ENCODE data around the gene MSLN. TPM values are rescaled to one million over a fixed set of nuclear protein-coding genes. Genes with fewer than 3 reads are reported as not detected.

Gene MSLN
- polyA plus RNA-seq, 1 of the 3 experiments (the other 2 are of a cell fraction): 0.02 TPM

DNA sequence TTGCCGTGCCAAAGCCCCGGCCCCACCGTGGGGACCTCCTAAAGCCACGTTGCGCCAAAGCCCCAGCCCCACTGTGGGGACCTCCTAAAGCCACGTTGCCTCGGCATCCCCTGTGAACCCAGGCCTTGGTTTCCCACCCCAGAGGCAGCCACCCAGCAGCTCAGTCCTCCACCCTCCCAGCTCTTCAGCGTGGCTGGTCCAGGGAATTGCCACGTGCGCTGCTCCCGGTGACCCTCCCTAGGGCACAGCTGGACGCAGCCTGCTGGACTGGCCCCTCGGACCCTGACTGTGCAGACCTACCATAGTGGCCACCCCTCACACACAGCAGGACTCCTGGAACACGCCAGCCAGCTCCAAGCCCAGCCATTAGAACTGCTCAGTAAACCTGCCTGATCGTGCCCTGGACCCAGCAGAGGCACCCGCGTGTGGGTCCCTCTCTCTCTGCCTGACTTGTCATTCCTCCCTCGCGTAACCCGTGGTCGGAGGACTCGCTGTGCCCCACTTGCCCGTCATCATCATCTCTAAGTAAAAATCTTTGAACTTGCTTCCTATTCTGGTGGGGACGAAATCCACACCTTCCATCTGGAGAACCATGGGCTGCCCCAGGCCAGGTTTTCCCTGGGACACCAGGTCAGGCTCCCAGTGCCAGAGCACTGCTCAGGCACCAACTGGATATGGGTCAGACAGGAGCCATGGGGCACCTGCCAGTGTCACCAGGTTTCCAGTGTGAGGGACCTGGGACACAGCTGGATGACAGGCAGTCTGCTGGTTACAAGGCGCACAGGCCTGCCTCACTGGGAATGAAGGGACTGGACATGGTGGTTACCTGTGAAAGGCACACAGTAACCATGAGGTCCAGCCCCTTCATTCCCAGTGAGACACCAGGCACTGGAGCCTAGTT lies 25.3 kb upstream of the MSLN start:
- H3K4me1 ChIP-seq (ENCODE audit: control insufficient read depth in 1 of 2, insufficient read depth in 2 of 2, low read depth in 1 of 2, low read length in 1 of 2): peaks cover 0 to 8% of the 10 kb centered on the region in 2 experiments; a peak in 1 of 4 replicates
- H3K4me3 ChIP-seq (ENCODE audit: low read depth in 2 of 2, low read length in 1 of 2): no peak overlapping the region
- H4K20me1 ChIP-seq (ENCODE audit: insufficient read depth): no peaks in the 10 kb centered on the region
- WGBS (ENCODE audit: low lambda C conversion rate): 98% methylated on average over 15 of the region's 25 CpGs
- H3K79me2 ChIP-seq (ENCODE audit: insufficient read depth): peaks cover 9% of the 10 kb centered on the region
- H3K9ac ChIP-seq: no peak overlapping the region
- H2AFZ ChIP-seq (ENCODE audit: low read depth): no peak overlapping the region
- H3K27me3 ChIP-seq (ENCODE audit: insufficient read depth): no peaks in the 10 kb centered on the region
- no peak overlapping the region for H3K4me2 ChIP-seq
- peaks cover 0 to 40% of the 10 kb centered on the region in 2 experiments for H3K36me3 ChIP-seq (replicated peaks in 1 of 2; ENCODE audit: control insufficient read depth in 1 of 2, insufficient read depth in 2 of 2, low read length in 1 of 2)
- no peak overlapping the region for H3K27ac ChIP-seq (ENCODE audit: low read depth in 2 of 2, low read length in 1 of 2)
- H3K9me3 ChIP-seq: no peaks in the 10 kb centered on the region
- DNase-seq: no peak
- TF ChIP-seq TCF12 (IDR thresholded peaks at IDR 0.05) (no peak), SMC3 (IDR thresholded peaks at IDR 0.05; ENCODE audit: low read depth, low read length) (no peak), RCOR1 (IDR thresholded peaks at IDR 0.05; ENCODE audit: low read length) (no peak), NRF1 (IDR thresholded peaks at IDR 0.05; ENCODE audit: low read depth, low read length) (no peak), GATA2 (CRISPR knock-in tag; IDR thresholded peaks at IDR 0.05) (no peak), YY1 (IDR thresholded peaks at IDR 0.05; ENCODE audit: low read depth) (no peak), JUND (IDR thresholded peaks at IDR 0.05) (no peak), CHD2 (IDR thresholded peaks at IDR 0.05; ENCODE audit: low read length, partially characterized antibody) (no peak), POLR2AphosphoS5 (IDR thresholded peaks at IDR 0.05; ENCODE audit: low read depth, low read length) (no peak), GABPA (IDR thresholded peaks at IDR 0.05; ENCODE audit: low read depth) (no peak), MEF2A (IDR thresholded peaks at IDR 0.05; ENCODE audit: borderline replicate concordance, low read depth) (no peak), FOXM1 (IDR thresholded peaks at IDR 0.05; ENCODE audit: low read depth) (no peak), NFIC (IDR thresholded peaks at IDR 0.05; ENCODE audit: borderline replicate concordance) (no peak), FOXJ3 (CRISPR knock-in tag; IDR thresholded peaks at IDR 0.05) (no peak), RFX5 (IDR thresholded peaks at IDR 0.05; ENCODE audit: low read length) (no peak)
- TF ChIP-seq, protein P1, sequence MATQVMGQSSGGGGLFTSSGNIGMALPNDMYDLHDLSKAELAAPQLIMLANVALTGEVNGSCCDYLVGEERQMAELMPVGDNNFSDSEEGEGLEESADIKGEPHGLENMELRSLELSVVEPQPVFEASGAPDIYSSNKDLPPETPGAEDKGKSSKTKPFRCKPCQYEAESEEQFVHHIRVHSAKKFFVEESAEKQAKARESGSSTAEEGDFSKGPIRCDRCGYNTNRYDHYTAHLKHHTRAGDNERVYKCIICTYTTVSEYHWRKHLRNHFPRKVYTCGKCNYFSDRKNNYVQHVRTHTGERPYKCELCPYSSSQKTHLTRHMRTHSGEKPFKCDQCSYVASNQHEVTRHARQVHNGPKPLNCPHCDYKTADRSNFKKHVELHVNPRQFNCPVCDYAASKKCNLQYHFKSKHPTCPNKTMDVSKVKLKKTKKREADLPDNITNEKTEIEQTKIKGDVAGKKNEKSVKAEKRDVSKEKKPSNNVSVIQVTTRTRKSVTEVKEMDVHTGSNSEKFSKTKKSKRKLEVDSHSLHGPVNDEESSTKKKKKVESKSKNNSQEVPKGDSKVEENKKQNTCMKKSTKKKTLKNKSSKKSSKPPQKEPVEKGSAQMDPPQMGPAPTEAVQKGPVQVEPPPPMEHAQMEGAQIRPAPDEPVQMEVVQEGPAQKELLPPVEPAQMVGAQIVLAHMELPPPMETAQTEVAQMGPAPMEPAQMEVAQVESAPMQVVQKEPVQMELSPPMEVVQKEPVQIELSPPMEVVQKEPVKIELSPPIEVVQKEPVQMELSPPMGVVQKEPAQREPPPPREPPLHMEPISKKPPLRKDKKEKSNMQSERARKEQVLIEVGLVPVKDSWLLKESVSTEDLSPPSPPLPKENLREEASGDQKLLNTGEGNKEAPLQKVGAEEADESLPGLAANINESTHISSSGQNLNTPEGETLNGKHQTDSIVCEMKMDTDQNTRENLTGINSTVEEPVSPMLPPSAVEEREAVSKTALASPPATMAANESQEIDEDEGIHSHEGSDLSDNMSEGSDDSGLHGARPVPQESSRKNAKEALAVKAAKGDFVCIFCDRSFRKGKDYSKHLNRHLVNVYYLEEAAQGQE (IDR thresholded peaks at IDR 0.05; ENCODE audit: low read depth, low read length): no peak
- TF ChIP-seq, protein P2, sequence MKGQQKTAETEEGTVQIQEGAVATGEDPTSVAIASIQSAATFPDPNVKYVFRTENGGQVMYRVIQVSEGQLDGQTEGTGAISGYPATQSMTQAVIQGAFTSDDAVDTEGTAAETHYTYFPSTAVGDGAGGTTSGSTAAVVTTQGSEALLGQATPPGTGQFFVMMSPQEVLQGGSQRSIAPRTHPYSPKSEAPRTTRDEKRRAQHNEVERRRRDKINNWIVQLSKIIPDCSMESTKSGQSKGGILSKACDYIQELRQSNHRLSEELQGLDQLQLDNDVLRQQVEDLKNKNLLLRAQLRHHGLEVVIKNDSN (IDR thresholded peaks at IDR 0.05; ENCODE audit: borderline replicate concordance, low read depth): no peak
- TF ChIP-seq, protein P3, sequence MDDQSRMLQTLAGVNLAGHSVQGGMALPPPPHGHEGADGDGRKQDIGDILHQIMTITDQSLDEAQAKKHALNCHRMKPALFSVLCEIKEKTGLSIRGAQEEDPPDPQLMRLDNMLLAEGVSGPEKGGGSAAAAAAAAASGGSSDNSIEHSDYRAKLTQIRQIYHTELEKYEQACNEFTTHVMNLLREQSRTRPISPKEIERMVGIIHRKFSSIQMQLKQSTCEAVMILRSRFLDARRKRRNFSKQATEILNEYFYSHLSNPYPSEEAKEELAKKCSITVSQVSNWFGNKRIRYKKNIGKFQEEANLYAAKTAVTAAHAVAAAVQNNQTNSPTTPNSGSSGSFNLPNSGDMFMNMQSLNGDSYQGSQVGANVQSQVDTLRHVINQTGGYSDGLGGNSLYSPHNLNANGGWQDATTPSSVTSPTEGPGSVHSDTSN (IDR thresholded peaks at IDR 0.05): no peak
- TF ChIP-seq, protein P4, sequence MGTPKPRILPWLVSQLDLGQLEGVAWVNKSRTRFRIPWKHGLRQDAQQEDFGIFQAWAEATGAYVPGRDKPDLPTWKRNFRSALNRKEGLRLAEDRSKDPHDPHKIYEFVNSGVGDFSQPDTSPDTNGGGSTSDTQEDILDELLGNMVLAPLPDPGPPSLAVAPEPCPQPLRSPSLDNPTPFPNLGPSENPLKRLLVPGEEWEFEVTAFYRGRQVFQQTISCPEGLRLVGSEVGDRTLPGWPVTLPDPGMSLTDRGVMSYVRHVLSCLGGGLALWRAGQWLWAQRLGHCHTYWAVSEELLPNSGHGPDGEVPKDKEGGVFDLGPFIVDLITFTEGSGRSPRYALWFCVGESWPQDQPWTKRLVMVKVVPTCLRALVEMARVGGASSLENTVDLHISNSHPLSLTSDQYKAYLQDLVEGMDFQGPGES (IDR thresholded peaks at IDR 0.05; ENCODE audit: low read depth, low read length): no peak
- ChIA-PET POLR2A (no interaction called here), CTCF (interaction anchor here (20.3 kb wide), 1 partner anchor 22 kb away, joined by 358 read pairs; the partner anchor contains the start of genes ANTKMT, FBXL16 and METRN)
- H3F3A ChIP-seq (replicated peaks; ENCODE audit: insufficient read depth): peaks cover 4% of the 10 kb centered on the region
- H3K9me2 ChIP-seq: no peaks in the 10 kb centered on the region
